HEK293 (cell line): ENCODE data around the gene PRND.

Experiments
- ZNF555 ChIP-seq: fragments of 450-650 bp; formaldehyde crosslinking; conservative IDR thresholded peaks from 2 replicates; pipeline ENCODE4 v1.5.1; 2017; ENCODE audit warnings: missing biosample characterization, mild to moderate bottlenecking, missing genetic modification characterization, inconsistent platforms
- ZNF792 ChIP-seq: fragments of 450-650 bp; formaldehyde crosslinking; IDR thresholded peaks from 2 replicates; pipeline ENCODE4 v1.5.1; 2016; ENCODE audit warnings: missing biosample characterization, missing genetic modification characterization
- ZSCAN30 ChIP-seq: fragments of 450-650 bp; IDR thresholded peaks from 2 replicates; pipeline ENCODE4 v1.5.1; 2018; ENCODE audit warnings: missing biosample characterization, mild to moderate bottlenecking, missing genetic modification characterization, moderate library complexity
- TF ChIP-seq, protein P1 (sequence below): fragments of 450-650 bp; formaldehyde crosslinking; IDR thresholded peaks from 2 replicates; pipeline ENCODE4 v1.5.1; 2016; ENCODE audit warnings: missing biosample characterization, missing genetic modification characterization

DNA sequence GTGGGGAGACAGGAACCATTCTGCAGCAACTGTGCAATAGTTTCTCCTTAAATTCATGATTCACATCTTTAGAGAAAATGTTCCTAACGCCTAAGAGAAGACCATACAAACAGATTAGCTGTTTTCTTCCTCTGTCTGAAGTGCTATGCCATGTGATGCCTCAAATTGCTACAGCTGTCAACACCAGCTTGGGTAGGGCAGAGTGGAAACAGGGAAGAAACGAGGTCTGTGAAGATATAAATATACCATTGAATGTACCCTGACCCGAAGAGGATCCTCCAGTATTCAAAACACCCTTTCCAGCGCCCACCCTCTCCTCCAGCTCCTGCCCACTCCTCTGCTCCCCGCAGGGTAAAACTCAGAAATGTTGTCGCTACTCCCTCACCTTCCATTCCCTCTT, 40.3 kb upstream of the PRND start:
- TF ChIP-seq ZNF792 (tag by site-specific recombination), result no peak
- TF ChIP-seq ZNF555 (tag by site-specific recombination), result no peak
- TF ChIP-seq ZSCAN30, result no peak
- TF ChIP-seq, protein P1, sequence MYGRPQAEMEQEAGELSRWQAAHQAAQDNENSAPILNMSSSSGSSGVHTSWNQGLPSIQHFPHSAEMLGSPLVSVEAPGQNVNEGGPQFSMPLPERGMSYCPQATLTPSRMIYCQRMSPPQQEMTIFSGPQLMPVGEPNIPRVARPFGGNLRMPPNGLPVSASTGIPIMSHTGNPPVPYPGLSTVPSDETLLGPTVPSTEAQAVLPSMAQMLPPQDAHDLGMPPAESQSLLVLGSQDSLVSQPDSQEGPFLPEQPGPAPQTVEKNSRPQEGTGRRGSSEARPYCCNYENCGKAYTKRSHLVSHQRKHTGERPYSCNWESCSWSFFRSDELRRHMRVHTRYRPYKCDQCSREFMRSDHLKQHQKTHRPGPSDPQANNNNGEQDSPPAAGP (tag by site-specific recombination), result no peak
